Endothelial cell of umbilical vein (primary cell): Measurements from ENCODE around the gene IL12B. TPM values are rescaled to one million over a fixed set of nuclear protein-coding genes. Genes with fewer than 3 reads are reported as not detected.

Source experiments
- BruUV-seq: library from RNA; stranded (reverse); fragments of 400-500 nt; replicated peaks from 2 replicates; lab custom pipeline; 2021; lab: Mats Ljungman, UMichigan
- CTCF ChIA-PET: fragments of 300-600, 350-600 bp; sonication (Branson Sonifier 250); formaldehyde crosslinking; loops from one replicate; lab custom pipeline; 2021; ENCODE audit warnings: antibody characterized with exemption, inconsistent platforms; lab: Charles Lee
- POLR2A ChIA-PET: fragments of 300-600, 350-600 bp; sonication (Branson Sonifier 250); formaldehyde crosslinking; loops from one replicate; lab custom pipeline; 2021; ENCODE audit warnings: antibody characterized with exemption, inconsistent platforms; lab: Charles Lee
- DNase-seq: peaks from one replicate; pipeline ENCODE4 v3.0.0-alpha.2; 2011; ENCODE audit warnings: low read depth, low spot score
- FAIRE-seq: peaks from 2 replicates; lab custom pipeline; 2011; peaks lifted over from hg19 to GRCh38; lab: Jason Lieb, UNC
- H2AFZ ChIP-seq: 2 replicates; pipeline ENCODE4 v1.6.0; 2012; ENCODE audit warnings: low read depth, low read length, control low read depth, inconsistent platforms
- H3K27ac ChIP-seq: 2 replicates; pipeline ENCODE4 v1.5.1; 2011; ENCODE audit warnings: low read depth, mild to moderate bottlenecking, control low read depth, low read length, moderate library complexity; ENCODE audit not compliant: insufficient read depth
- H3K27me3 ChIP-seq, 2 experiments: 2 replicates each; pipeline versions ENCODE4 v1.6.0 to v1.6.1; 2011; ENCODE audit warnings: low read length in 2 of 2, mixed read lengths in 1 of 2; ENCODE audit not compliant: control insufficient read depth in 2 of 2, insufficient read depth in 2 of 2
- H3K36me3 ChIP-seq, 2 experiments: 2 replicates in 1 of 2; 3 replicates in 1 of 2; pipeline ENCODE4 v1.5.1; 2011; ENCODE audit warnings: low read length in 2 of 2, mild to moderate bottlenecking in 1 of 2, moderate library complexity in 1 of 2; ENCODE audit not compliant: control insufficient read depth in 2 of 2, insufficient read depth in 2 of 2; ENCODE audit errors: extremely low read depth in 1 of 2
- H3K4me1 ChIP-seq: 3 replicates; pipeline ENCODE4 v1.5.1; 2011; ENCODE audit warnings: mild to moderate bottlenecking, low read length; ENCODE audit not compliant: control insufficient read depth, insufficient read depth; ENCODE audit errors: extremely low read depth
- H3K4me2 ChIP-seq: 2 replicates; pipeline ENCODE4 v1.6.1; 2011; ENCODE audit warnings: low read length, control low read depth, mixed read lengths; ENCODE audit not compliant: insufficient read depth
- H3K4me3 ChIP-seq, 3 experiments: fragments of 200-600 bp in 1 of 3; sonication (generic), shearing (Covaris generic) in 1 of 3; replicated peaks in 1 of 3; 2 replicates each; pipeline ENCODE4 v1.5.1; 2011 to 2016; ENCODE audit warnings: control low read depth in 3 of 3, low read length in 3 of 3, mild to moderate bottlenecking in 2 of 3, inconsistent platforms in 1 of 3, low read depth in 1 of 3, moderate library complexity in 1 of 3; ENCODE audit not compliant: insufficient read depth in 1 of 3
- H3K79me2 ChIP-seq: 2 replicates; pipeline ENCODE4 v1.6.0; 2012; ENCODE audit warnings: low read length, inconsistent platforms; ENCODE audit not compliant: control insufficient read depth, insufficient read depth
- H3K9ac ChIP-seq: replicated peaks from 2 replicates; pipeline ENCODE3; 2011; ENCODE audit warnings: low read length, control low read depth; ENCODE audit not compliant: insufficient read depth; ENCODE audit errors: extremely low read depth
- H3K9me1 ChIP-seq: replicated peaks from 3 replicates; pipeline ENCODE4 v1.6.0; 2011; ENCODE audit warnings: mild to moderate bottlenecking, low read length; ENCODE audit not compliant: control insufficient read depth, insufficient read depth; ENCODE audit errors: extremely low read depth
- H3K9me3 ChIP-seq: replicated peaks from 2 replicates; pipeline ENCODE4 v1.5.1; 2012; ENCODE audit warnings: low read length, inconsistent platforms; ENCODE audit not compliant: control insufficient read depth, insufficient read depth
- H4K20me1 ChIP-seq: replicated peaks from 2 replicates; pipeline ENCODE3; 2011; ENCODE audit warnings: mild to moderate bottlenecking, low read length; ENCODE audit not compliant: control insufficient read depth, insufficient read depth; ENCODE audit errors: extremely low read depth
- CTCF ChIP-seq, 2 donors: IDR thresholded peaks; 1 replicate in 1 of 2; 2 replicates in 1 of 2; pipeline ENCODE4 v1.5.1; 2011; ENCODE audit warnings: low read length in 2 of 2, mild to moderate bottlenecking in 2 of 2, moderate library complexity in 2 of 2, control low read depth in 1 of 2, inconsistent platforms in 1 of 2, low read depth in 1 of 2; ENCODE audit not compliant: insufficient read depth in 1 of 2; ENCODE audit errors: extremely low read depth in 1 of 2
- EZH2 ChIP-seq: IDR thresholded peaks from 2 replicates; pipeline ENCODE4 v1.6.1; 2012; ENCODE audit warnings: borderline replicate concordance, low read depth, mild to moderate bottlenecking, moderate library complexity, low read length, inconsistent platforms; ENCODE audit not compliant: severe bottlenecking
- FOS ChIP-seq: IDR thresholded peaks from 2 replicates; pipeline ENCODE4 v1.6.1; 2011; ENCODE audit warnings: mild to moderate bottlenecking, low read length, moderate library complexity, borderline replicate concordance; ENCODE audit not compliant: insufficient read depth
- GATA2 ChIP-seq: IDR thresholded peaks from 2 replicates; pipeline ENCODE4 v1.7.0; 2011; ENCODE audit warnings: low read depth, mild to moderate bottlenecking, moderate library complexity, mixed read lengths, low read length; ENCODE audit not compliant: insufficient read length, insufficient read depth
- MAX ChIP-seq: IDR thresholded peaks from 2 replicates; pipeline ENCODE4 v1.6.1; 2011; ENCODE audit not compliant: insufficient read depth, insufficient read length
- MYC ChIP-seq: IDR thresholded peaks from one replicate; pipeline ENCODE4 v1.6.1; 2011; ENCODE audit warnings: mild to moderate bottlenecking, low read depth, low read length
- POLR2A ChIP-seq: IDR thresholded peaks from 2 replicates; pipeline ENCODE4 v1.6.1; 2012; ENCODE audit warnings: low read depth, mild to moderate bottlenecking, control low read depth, low read length
- POLR2AphosphoS5 ChIP-seq: IDR thresholded peaks from 2 replicates; pipeline ENCODE4 v1.6.1; 2012; ENCODE audit warnings: low read depth, mild to moderate bottlenecking, control low read depth, low read length, moderate library complexity; ENCODE audit not compliant: insufficient read depth
- dilution Hi-C: fragments of 300-500 bp; cut with MboI; formaldehyde crosslinking; loops from one replicate; pipeline ENCODE4 v1.15.0; 2019; ENCODE audit warnings: low sequenced_read_pairs; ENCODE audit not compliant: extremely low pct_ligation_motif_present
- intact Hi-C: fragments of 100-400 bp; cut with micrococcal nuclease; formaldehyde crosslinking; loops from one replicate; pipeline ENCODE4 v1.10.0; 2022
- polyA plus RNA-seq, 4 experiments: library from polyadenylated mRNA; depleted of rRNA in 3 of 4; stranded (reverse) in 3 of 4; unstranded in 1 of 4; fragments of >200 nt; gene quantifications; 2 replicates each; pipeline versions ENCODE4 v1.2.1 to v1.2.3, GENCODE V29; 2011 to 2012; ENCODE audit warnings: missing spikeins in 1 of 4
- total RNA-seq: library from RNA; stranded (reverse); gene quantifications from 2 replicates; pipeline ENCODE4 v1.2.3, GENCODE V29; 2021

IL12B gene
- total and polyA plus RNA-seq, 2 donors (not counting 3 experiments of a cell fraction or from before 2014, with no cell fraction given): not detected

- Histone ChIP-seq H4K20me1 (no peaks in the 10 kb centered on the region), H3K4me3 (peak overlapping the region in 2 of 3 experiments; percentile 8 to 21), H3K36me3 (no peaks in the 10 kb centered on the region), H3K4me2 (peak overlapping the region; percentile 57), H2AFZ (peak overlapping the region; percentile 87), H3K79me2 (no peaks in the 10 kb centered on the region), H3K4me1 (peaks cover 3% of the 10 kb centered on the region), H3K9me3 (no peaks in the 10 kb centered on the region), H3K27ac (no peak overlapping the region), H3K9me1 (no peaks in the 10 kb centered on the region), H3K27me3 (peaks cover 0 to 3% of the 10 kb centered on the region in 2 experiments), H3K9ac (peak overlapping the region; percentile 22)
- intact Hi-C loops: loop anchor here (1.0 to 5.0 kb wide), 4 partner anchors 175 to 656 kb away; partner anchors contain the start of gene ADRA1B
- TF ChIP-seq POLR2AphosphoS5 (no peak), MAX (no peak), CTCF (IDR thresholded peaks at IDR 0.05; ENCODE audit: extremely low read depth in 1 of 2, insufficient read depth in 1 of 2, low read depth in 1 of 2, low read length in 2 of 2) (peak; percentile 64 to 81), MYC (no peak), POLR2A (no peak), GATA2 (no peak), EZH2 (no peak), FOS (no peak)
- POLR2A ChIA-PET: no interaction called here
- FAIRE-seq: peak; percentile 37
- BruUV-seq: no TSS peak
- CTCF ChIA-PET: interaction anchor here (0.7 to 2.6 kb wide), 14 partner anchors 10 to 1063 kb away, joined by 3 to 23 read pairs (median 4); no protein-coding TSS in a partner anchor
- peak; percentile 30 for DNase-seq
- dilution Hi-C loops: no loop called here
Measured at GRCh38 chr5:159331093-159331973, 1.0 kb upstream of the IL12B start.
